HepG2 (cell line): ENCODE data around the gene DMTF1. TPM values are rescaled to one million over a fixed set of nuclear protein-coding genes. Genes with fewer than 3 reads are reported as not detected.

Source experiments
- ATAC-seq: fragments of 200-7000 bp; cut with Tn5 transposase; 3 replicates; pipeline ENCODE4 v1.9.1; 2020; ENCODE audit warnings: mild to moderate bottlenecking, moderate library complexity
- BruUV-seq: library from RNA; stranded (reverse); fragments of 400-500 nt; replicated peaks from 2 replicates; lab custom pipeline; 2021; lab: Mats Ljungman, UMichigan
- CTCF ChIA-PET: fragments of 300-600 bp; formaldehyde crosslinking; extraction: SDS; loops from one replicate; lab custom pipeline; 2021; ENCODE audit warnings: low total read pairs, inconsistent platforms, low intra/inter-chr PET ratio; lab: Yijun Ruan, JAX
- POLR2A ChIA-PET: fragments of 350-600 bp; sonication (Branson Sonifier 250); formaldehyde crosslinking; loops from one replicate; lab custom pipeline; 2020; ENCODE audit warnings: antibody characterized with exemption, inconsistent platforms; lab: Yijun Ruan, JAX
- DNase-seq: peaks from one replicate; pipeline ENCODE4 v3.0.0-alpha.2; 2015; ENCODE audit warnings: low spot score
- FAIRE-seq: peaks from 3 replicates; lab custom pipeline; 2011; peaks lifted over from hg19 to GRCh38; lab: Jason Lieb, UNC
- H2AFZ ChIP-seq: one replicate; pipeline ENCODE4 v1.6.1; 2011; ENCODE audit warnings: low read length, inconsistent platforms
- H3K27ac ChIP-seq: fragments of 300-600 bp; 3 replicates; pipeline ENCODE4 v1.8.0; 2011; ENCODE audit warnings: mixed run types, mild to moderate bottlenecking, mixed read lengths, low read length, inconsistent platforms; ENCODE audit not compliant: insufficient read depth; ENCODE audit errors: extremely low read length
- H3K27me3 ChIP-seq, 2 experiments: fragments of 200-600 bp in 1 of 2; 2 replicates in 1 of 2; 3 replicates in 1 of 2; pipeline versions ENCODE4 v1.6.0 to v1.8.0; 2011; ENCODE audit warnings: low read length in 2 of 2, mild to moderate bottlenecking in 2 of 2, moderate library complexity in 2 of 2, inconsistent platforms in 1 of 2; ENCODE audit not compliant: insufficient read depth in 2 of 2, control insufficient read depth in 1 of 2
- H3K36me3 ChIP-seq, 2 experiments: fragments of 200-600 bp in 1 of 2; replicated peaks in 1 of 2; 2 replicates in 1 of 2; 3 replicates in 1 of 2; pipeline versions ENCODE4 v1.5.1 to v1.8.0; 2011; ENCODE audit warnings: low read length in 2 of 2, inconsistent platforms in 1 of 2; ENCODE audit not compliant: insufficient read depth in 2 of 2, control insufficient read depth in 1 of 2
- H3K4me1 ChIP-seq: 2 replicates; pipeline ENCODE4 v1.5.1; 2012; ENCODE audit warnings: low read length, inconsistent platforms; ENCODE audit not compliant: insufficient read depth
- H3K4me2 ChIP-seq: 2 replicates; pipeline ENCODE4 v1.6.0; 2011; ENCODE audit warnings: low read depth, low read length, inconsistent platforms
- H3K4me3 ChIP-seq, 3 experiments: fragments of 200-600 bp in 1 of 3; sonication (generic), shearing (Covaris generic) in 1 of 3; replicated peaks in 1 of 3; 2 replicates each; pipeline ENCODE4 v1.5.1; 2011 to 2016; ENCODE audit warnings: low read length in 3 of 3, inconsistent platforms in 2 of 3, low read depth in 2 of 3, mild to moderate bottlenecking in 2 of 3, control low read depth in 1 of 3, mixed read lengths in 1 of 3; ENCODE audit not compliant: insufficient read depth in 1 of 3
- H3K79me2 ChIP-seq: one replicate; pipeline ENCODE4 v1.6.1; 2011; ENCODE audit warnings: low read length, inconsistent platforms; ENCODE audit not compliant: insufficient read depth
- H3K9ac ChIP-seq: 2 replicates; pipeline ENCODE4 v1.6.0; 2011; ENCODE audit warnings: mild to moderate bottlenecking, low read depth, low read length, inconsistent platforms; ENCODE audit not compliant: insufficient read depth
- H3K9me3 ChIP-seq: 2 replicates; pipeline ENCODE4 v1.5.1; 2012; ENCODE audit warnings: mild to moderate bottlenecking, low read length
- H4K20me1 ChIP-seq: 2 replicates; pipeline ENCODE4 v1.6.0; 2011; ENCODE audit warnings: inconsistent platforms, mild to moderate bottlenecking, low read length, moderate library complexity; ENCODE audit not compliant: insufficient read depth
- GLI4 ChIP-seq: sonication (generic); formaldehyde crosslinking; IDR thresholded peaks from 2 replicates; pipeline ENCODE4 v1.5.1; 2020; ENCODE audit warnings: missing genetic modification reagents, mild to moderate bottlenecking, moderate library complexity, borderline replicate concordance
- WIZ ChIP-seq: sonication (generic); formaldehyde crosslinking; IDR thresholded peaks from 2 replicates; pipeline ENCODE4 v1.5.1; 2020; ENCODE audit warnings: mild to moderate bottlenecking, missing genetic modification reagents
- ZBTB4 ChIP-seq: sonication (generic); formaldehyde crosslinking; IDR thresholded peaks from 2 replicates; pipeline ENCODE4 v1.4.0; 2020; ENCODE audit warnings: missing genetic modification reagents, mild to moderate bottlenecking, borderline replicate concordance
- ZNF101 ChIP-seq: sonication (generic); formaldehyde crosslinking; IDR thresholded peaks from 2 replicates; pipeline ENCODE4 v1.4.0; 2020; ENCODE audit warnings: mild to moderate bottlenecking, low read depth, missing genetic modification reagents, borderline replicate concordance
- ZNF780A ChIP-seq: sonication (generic); formaldehyde crosslinking; IDR thresholded peaks from 2 replicates; pipeline ENCODE4 v1.8.0; 2022; ENCODE audit warnings: mild to moderate bottlenecking, missing genetic modification reagents, moderate library complexity
- WGBS: methylation state at CpG from one replicate; pipeline ENCODE4 v1.1.6; 2017; ENCODE audit warnings: low lambda C conversion rate; 5-methylcytosine and 5-hydroxymethylcytosine counted together
- in situ Hi-C: cut with HindIII; loops from 2 replicates; pipeline ENCODE4 v1.10.0; 2017; ENCODE audit warnings: low pct_unique_long_range_greater_than_20kb; ENCODE audit not compliant: extremely low pct_ligation_motif_present
- intact Hi-C: fragments of 100-400 bp; cut with micrococcal nuclease; formaldehyde crosslinking; loops from one replicate; pipeline ENCODE4 v1.10.0; 2022; ENCODE audit not compliant: unreplicated experiment
- polyA plus RNA-seq, 8 experiments: library from polyadenylated mRNA; depleted of rRNA in 3 of 8; stranded (reverse) in 7 of 8; unstranded in 1 of 8; fragments of >200 nt; fragmentation: Illumina TruSeq in 4 of 8; extraction: Trizol in 4 of 8; gene quantifications; 2 replicates each; pipeline versions ENCODE4 v1.2.1 to v1.2.3, GENCODE V29; 2011 to 2016; ENCODE audit warnings: low read depth in 4 of 8, missing spikeins in 1 of 8, mixed read lengths in 1 of 8; ENCODE audit not compliant: insufficient read depth in 1 of 8
- total RNA-seq, 5 experiments: library from RNA; depleted of rRNA; stranded (reverse); fragments of >200 nt; fragmentation: Illumina TruSeq; extraction: Trizol; gene quantifications; 2 replicates each; pipeline ENCODE4 v1.2.3, GENCODE V29; 2016; ENCODE audit warnings: low read depth in 1 of 5

DMTF1 gene
- total and polyA plus RNA-seq, 2 of the 13 experiments (the other 11 are each of a cell fraction or from before 2014, with no cell fraction given), result 45.8 to 132 TPM

GRCh38 chr7:87223666-87224065 is 71.4 kb downstream of the DMTF1 start:
- Histone ChIP-seq H3K79me2 (peaks cover 5% of the 10 kb centered on the region), H4K20me1 (no peaks in the 10 kb centered on the region), H3K27me3 (peaks cover 0 to 20% of the 10 kb centered on the region in 2 experiments; a peak in 2 of 5 replicates), H3K4me1 (peaks cover 16% of the 10 kb centered on the region), H2AFZ (no peak overlapping the region), H3K4me3 (no peak overlapping the region), H3K36me3 (no peaks in the 10 kb centered on the region), H3K9ac (no peak overlapping the region), H3K4me2 (no peak overlapping the region), H3K9me3 (no peaks in the 10 kb centered on the region), H3K27ac (no peak overlapping the region)
- in situ Hi-C loops (no loop called here), intact Hi-C loops (loop anchor here (5.0 kb wide), 1 partner anchor 376 kb away; no protein-coding TSS in a partner anchor)
- 0% methylated on average over 1 of the region's 1 CpG for WGBS
- FAIRE-seq (no peak), ATAC-seq (no peak), DNase-seq (no peak)
- no TSS peak for BruUV-seq
- ChIA-PET POLR2A (no interaction called here), CTCF (no interaction called here)
- TF ChIP-seq ZNF101 (CRISPR knock-in tag), result no peak
- no peak for TF ChIP-seq ZNF780A (CRISPR knock-in tag)
- TF ChIP-seq ZBTB4 (CRISPR knock-in tag), result no peak

GRCh38 chr7:87225696-87226095 is 73.4 kb downstream of the DMTF1 start:
- ATAC-seq (no peak), DNase-seq (no peak), FAIRE-seq (no peak)
- Histone ChIP-seq H3K4me3 (no peak overlapping the region), H3K27ac (no peak overlapping the region), H3K9me3 (no peaks in the 10 kb centered on the region), H3K79me2 (no peaks in the 10 kb centered on the region), H3K4me2 (no peak overlapping the region), H3K9ac (no peak overlapping the region), H3K36me3 (no peaks in the 10 kb centered on the region), H3K27me3 (peaks cover 0 to 24% of the 10 kb centered on the region in 2 experiments; a peak in 2 of 5 replicates), H2AFZ (no peak overlapping the region), H3K4me1 (peaks cover 8% of the 10 kb centered on the region), H4K20me1 (no peaks in the 10 kb centered on the region)
- in situ Hi-C loops (no loop called here), intact Hi-C loops (no loop called here)
- ChIA-PET POLR2A (no interaction called here), CTCF (no interaction called here)
- TF ChIP-seq GLI4 (no peak), WIZ (no peak)
- 0% methylated on average over 1 of the region's 1 CpG for WGBS
- BruUV-seq, result no TSS peak
